Activated T-helper 2 cell treated with anti-CD3 and anti-CD28 coated beads, Interferon-gamma antibody, Interleukin-2, Interleukin-4, amounts not matched to agents 10 μg/mL and 5 μg/mL and 100 μg/mL, durations not matched to agents 14 hours and 24 hours and 36 hours (primary cell): Measurements from ENCODE around the gene MTLN. TPM values are rescaled to one million over a fixed set of nuclear protein-coding genes. Genes with fewer than 3 reads are reported as not detected.

ENCODE experiments used
- DNase-seq: peaks from one replicate; pipeline ENCODE4 v3.0.0; 2021; ENCODE audit warnings: low spot score
- H3K27ac Mint-ChIP-seq: one replicate; pipeline ENCODE4 v1.8.0; 2021; ENCODE audit warnings: mixed read lengths
- H3K27me3 Mint-ChIP-seq: one replicate; pipeline ENCODE4 v1.8.0; 2021; ENCODE audit warnings: low read depth, mixed read lengths
- H3K36me3 Mint-ChIP-seq: one replicate; pipeline ENCODE4 v1.8.0; 2021; ENCODE audit warnings: low read depth, mixed read lengths
- H3K4me1 Mint-ChIP-seq: one replicate; pipeline ENCODE4 v1.8.0; 2021; ENCODE audit warnings: low read depth, mixed read lengths
- H3K4me3 Mint-ChIP-seq: one replicate; pipeline ENCODE4 v1.8.0; 2021; ENCODE audit warnings: low read depth, mild to moderate bottlenecking, moderate library complexity, mixed read lengths
- H3K9me3 Mint-ChIP-seq: one replicate; pipeline ENCODE4 v1.8.0; 2021; ENCODE audit warnings: mixed read lengths
- intact Hi-C: fragments of 100-400 bp; cut with micrococcal nuclease; formaldehyde crosslinking; loops from one replicate; pipeline ENCODE4 v1.15.1; 2023
- total RNA-seq: library from RNA; stranded (reverse); gene quantifications from 2 replicates; pipeline ENCODE4 v1.2.3, GENCODE V29; 2022

Gene MTLN
- total RNA-seq, 1 donor from 2014 or later = 59.8 TPM

DNA sequence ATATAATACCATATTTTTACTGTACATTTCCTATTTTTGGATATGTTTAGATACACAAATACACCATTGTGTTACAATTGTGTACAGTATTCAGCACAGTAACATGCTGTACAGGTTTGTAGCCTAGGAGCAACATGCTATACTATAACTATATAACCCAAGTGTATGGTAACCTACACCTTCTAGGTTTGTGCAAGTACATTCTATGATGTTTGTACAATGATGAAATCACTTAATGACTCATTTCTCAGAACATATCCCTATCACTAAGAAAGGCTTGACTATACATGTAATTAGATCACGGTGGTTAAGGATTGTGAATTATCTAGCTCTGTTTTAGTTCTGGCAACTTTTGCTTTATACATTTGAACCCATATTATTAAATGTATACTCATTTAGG, 38.8 kb downstream of the MTLN start:
- H3K27ac Mint-ChIP-seq = no peak overlapping the region
- intact Hi-C loops = no loop called here
- H3K9me3 Mint-ChIP-seq = no peaks in the 10 kb centered on the region
- H3K36me3 Mint-ChIP-seq = no peaks in the 10 kb centered on the region
- DNase-seq = no peak
- H3K4me1 Mint-ChIP-seq = peaks cover 3% of the 10 kb centered on the region
- no peak overlapping the region for H3K4me3 Mint-ChIP-seq
- peaks cover 40% of the 10 kb centered on the region for H3K27me3 Mint-ChIP-seq

DNA sequence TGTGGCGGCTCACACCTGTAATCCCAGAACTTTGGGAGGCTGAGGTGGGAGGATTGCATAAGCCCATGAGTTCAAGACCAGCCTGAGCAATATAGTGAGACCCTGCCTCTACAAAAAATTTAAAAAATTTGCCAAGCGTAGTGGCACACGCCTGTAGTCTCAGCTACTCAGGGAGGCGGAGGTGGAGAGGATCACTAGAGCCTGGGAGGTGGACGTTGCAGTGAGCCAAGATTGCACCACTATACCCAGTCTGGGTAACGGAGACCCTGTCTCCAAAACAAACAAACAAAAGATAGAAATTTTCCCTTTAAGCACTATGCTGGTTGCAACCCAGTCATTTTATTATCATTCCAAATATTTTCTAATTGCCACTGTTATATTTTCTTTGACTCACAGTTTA, 39.8 kb downstream of the MTLN start:
- no peaks in the 10 kb centered on the region for H3K9me3 Mint-ChIP-seq
- intact Hi-C loops = no loop called here
- H3K4me3 Mint-ChIP-seq = no peak overlapping the region

DNA sequence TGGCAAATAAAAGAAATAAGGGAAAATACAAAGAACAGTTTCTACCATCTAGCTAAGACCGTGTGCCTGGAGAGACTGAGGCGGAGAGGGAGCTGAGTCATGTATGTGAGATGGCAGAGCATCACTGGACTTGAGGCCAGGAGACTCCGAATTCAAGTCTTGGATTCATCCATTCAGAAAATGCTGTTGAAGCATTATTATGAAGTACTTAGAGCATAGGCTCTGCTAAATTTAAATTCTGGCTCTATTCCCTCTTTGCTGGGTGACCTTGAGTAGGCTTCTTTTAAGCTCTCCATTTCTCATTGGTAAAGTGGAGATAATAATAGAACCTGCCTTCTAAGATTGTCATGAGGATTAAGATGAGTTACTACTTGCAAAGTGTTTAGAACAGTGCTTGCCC, 42.2 kb downstream of the MTLN start:
- Mint-ChIP-seq H3K27ac (no peak overlapping the region), H3K4me3 (no peak overlapping the region), H3K36me3 (no peaks in the 10 kb centered on the region), H3K4me1 (peaks cover 3% of the 10 kb centered on the region), H3K27me3 (peaks cover 29% of the 10 kb centered on the region), H3K9me3 (no peaks in the 10 kb centered on the region)
- intact Hi-C loops = no loop called here
- DNase-seq = no peak

More for the DNA sequence above, 39.8 kb downstream of the MTLN start:
- DNase-seq = no peak
- Mint-ChIP-seq H3K27me3 (peaks cover 35% of the 10 kb centered on the region), H3K4me1 (peaks cover 3% of the 10 kb centered on the region), H3K36me3 (no peaks in the 10 kb centered on the region), H3K27ac (no peak overlapping the region)

DNA sequence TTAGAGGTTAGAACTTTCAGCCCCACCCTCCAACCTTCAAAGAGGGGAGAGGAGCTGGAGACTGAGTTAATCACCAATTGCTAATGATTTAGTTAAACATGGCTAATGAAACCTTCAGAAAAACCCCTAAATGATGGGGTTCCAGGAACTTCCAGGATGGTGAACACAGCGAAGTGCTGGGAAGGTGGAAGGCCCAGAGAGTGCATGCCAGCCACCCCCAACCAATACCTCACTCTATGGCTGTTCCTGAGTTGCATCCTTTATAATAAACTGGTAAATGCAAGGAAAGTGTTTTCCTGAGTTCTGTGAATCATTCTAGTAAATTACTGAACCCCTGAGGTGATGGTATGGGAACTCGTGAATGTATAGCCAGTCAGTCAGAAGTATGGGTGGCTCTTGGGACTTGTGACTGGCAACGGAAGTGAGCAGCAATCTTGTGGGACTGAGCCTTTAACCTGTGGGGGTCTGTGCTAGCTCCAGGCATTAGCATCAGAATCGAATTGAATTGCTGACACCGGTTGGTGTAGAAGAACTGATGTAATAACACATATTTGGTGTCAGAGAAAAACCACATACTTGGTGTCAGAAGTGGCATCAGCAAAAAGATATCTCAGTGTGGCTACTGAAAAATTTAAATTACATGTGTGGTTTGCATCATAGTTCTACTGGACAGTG, 44.9 kb downstream of the MTLN start:
- Mint-ChIP-seq H3K9me3 (no peaks in the 10 kb centered on the region), H3K4me3 (no peak overlapping the region), H3K36me3 (no peaks in the 10 kb centered on the region), H3K4me1 (peaks cover 3% of the 10 kb centered on the region), H3K27me3 (peaks cover 34% of the 10 kb centered on the region), H3K27ac (no peak overlapping the region)
- DNase-seq = no peak
- intact Hi-C loops = no loop called here

DNA sequence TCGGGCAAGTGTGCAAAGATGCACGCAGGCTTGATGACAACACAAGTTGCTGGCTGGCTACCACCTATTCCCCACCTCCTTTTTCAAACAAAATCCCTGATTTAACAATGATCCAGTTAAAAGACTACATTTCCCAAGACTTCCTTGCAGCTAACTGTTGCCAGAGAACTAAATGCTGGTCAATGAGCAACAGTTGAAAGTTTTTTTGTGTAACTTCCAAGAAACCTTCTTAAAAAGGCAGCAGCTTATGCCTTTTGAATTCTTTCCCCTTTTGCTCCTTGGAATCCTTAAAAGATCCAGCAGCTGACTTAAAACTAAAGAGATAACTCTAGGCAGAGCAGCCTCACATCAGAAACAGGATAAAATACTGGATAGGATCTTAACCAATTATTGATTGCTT, 46.1 kb downstream of the MTLN start:
- no peak overlapping the region for H3K27ac Mint-ChIP-seq
- no peak for DNase-seq
- H3K4me1 Mint-ChIP-seq = peaks cover 3% of the 10 kb centered on the region
- intact Hi-C loops = no loop called here
- H3K4me3 Mint-ChIP-seq = no peak overlapping the region
- H3K36me3 Mint-ChIP-seq = no peaks in the 10 kb centered on the region
- peaks cover 32% of the 10 kb centered on the region for H3K27me3 Mint-ChIP-seq
- H3K9me3 Mint-ChIP-seq = no peaks in the 10 kb centered on the region

Other genes with a start within 250 kb of the MTLN start
- gene MALL, start 96.7 kb downstream of the MTLN start, total RNA-seq = 2.0 and 2.3 TPM in 2 replicates
- gene NPHP1, start 7.5 kb downstream of the MTLN start, total RNA-seq = 1.0 and 2.2 TPM in 2 replicates